ENCODE measurements around the gene PYCARD.
"Not testable (repeated sequence)": the region's sequence is repeated elsewhere in the genome, so short reads cannot be mapped to it uniquely, and the experiment has no call there.

The PYCARD gene

DNA sequence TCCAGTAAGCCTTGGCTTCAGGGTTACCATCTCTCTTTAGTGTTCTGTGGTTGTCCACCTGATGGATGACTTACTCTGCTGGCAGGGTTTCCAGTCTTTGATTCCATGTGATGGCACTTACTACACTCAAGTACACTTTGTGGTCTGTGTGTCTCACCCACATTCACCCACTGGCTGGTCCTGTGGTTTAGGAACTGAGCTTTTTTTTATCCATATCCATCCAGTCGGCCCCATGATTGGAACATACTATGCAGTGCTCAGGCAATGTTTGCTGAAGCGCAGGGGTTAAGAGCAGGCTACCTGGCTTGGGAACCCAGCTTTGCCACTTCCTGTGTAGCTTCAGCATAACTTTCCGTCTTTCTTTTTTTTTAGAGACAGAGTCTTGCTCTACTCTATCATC, 25.4 kb downstream of the PYCARD start:
- peaks cover 14% of the 10 kb centered on the region for H3K36me3 ChIP-seq (ENCODE audit: insufficient read depth, low read length)
- peak overlapping the region in 1 of 2 experiments; percentile 5; a peak in 1 of 4 replicates for H3K4me3 ChIP-seq (ENCODE audit: low read depth in 1 of 2, low read length in 2 of 2)
- H3K9me3 ChIP-seq (ENCODE audit: insufficient read depth, low read length, severe bottlenecking): no peaks in the 10 kb centered on the region
- peaks cover 46% of the 10 kb centered on the region for H3K4me1 ChIP-seq (ENCODE audit: insufficient read depth, low read length)
- ATAC-seq (ENCODE audit: insufficient read depth, low read depth) (peak; percentile 66), DNase-seq (peak; percentile 81)
- peaks cover 21% of the 10 kb centered on the region for H4K20me1 ChIP-seq (ENCODE audit: insufficient read depth, low read length)
- peak overlapping the region; percentile 98 for H3K4me2 ChIP-seq (ENCODE audit: insufficient read depth, low read length)
- peaks cover 39% of the 10 kb centered on the region for H3K79me2 ChIP-seq (ENCODE audit: insufficient read depth, low read length)
- H3K27ac ChIP-seq (ENCODE audit: low read length): peak overlapping the region; percentile 41
- TF ChIP-seq, protein P1, sequence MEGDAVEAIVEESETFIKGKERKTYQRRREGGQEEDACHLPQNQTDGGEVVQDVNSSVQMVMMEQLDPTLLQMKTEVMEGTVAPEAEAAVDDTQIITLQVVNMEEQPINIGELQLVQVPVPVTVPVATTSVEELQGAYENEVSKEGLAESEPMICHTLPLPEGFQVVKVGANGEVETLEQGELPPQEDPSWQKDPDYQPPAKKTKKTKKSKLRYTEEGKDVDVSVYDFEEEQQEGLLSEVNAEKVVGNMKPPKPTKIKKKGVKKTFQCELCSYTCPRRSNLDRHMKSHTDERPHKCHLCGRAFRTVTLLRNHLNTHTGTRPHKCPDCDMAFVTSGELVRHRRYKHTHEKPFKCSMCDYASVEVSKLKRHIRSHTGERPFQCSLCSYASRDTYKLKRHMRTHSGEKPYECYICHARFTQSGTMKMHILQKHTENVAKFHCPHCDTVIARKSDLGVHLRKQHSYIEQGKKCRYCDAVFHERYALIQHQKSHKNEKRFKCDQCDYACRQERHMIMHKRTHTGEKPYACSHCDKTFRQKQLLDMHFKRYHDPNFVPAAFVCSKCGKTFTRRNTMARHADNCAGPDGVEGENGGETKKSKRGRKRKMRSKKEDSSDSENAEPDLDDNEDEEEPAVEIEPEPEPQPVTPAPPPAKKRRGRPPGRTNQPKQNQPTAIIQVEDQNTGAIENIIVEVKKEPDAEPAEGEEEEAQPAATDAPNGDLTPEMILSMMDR (IDR thresholded peaks at IDR 0.05; ENCODE audit: borderline replicate concordance, extremely low read depth, low read length, poor library complexity, severe bottlenecking): no peak
- TF ChIP-seq EZH2 (IDR thresholded peaks at IDR 0.05; ENCODE audit: borderline replicate concordance, low read depth, low read length, severe bottlenecking): no peak
- H3K27me3 ChIP-seq (ENCODE audit: insufficient read depth, low read length, poor library complexity): no peaks in the 10 kb centered on the region
- H3K9ac ChIP-seq (ENCODE audit: low read depth, low read length): no peak overlapping the region; the same call in 1 of the 2 replicates
- peak overlapping the region; percentile 17; the same call in 1 of the 2 replicates for H2AFZ ChIP-seq (ENCODE audit: low read depth, low read length)

DNA sequence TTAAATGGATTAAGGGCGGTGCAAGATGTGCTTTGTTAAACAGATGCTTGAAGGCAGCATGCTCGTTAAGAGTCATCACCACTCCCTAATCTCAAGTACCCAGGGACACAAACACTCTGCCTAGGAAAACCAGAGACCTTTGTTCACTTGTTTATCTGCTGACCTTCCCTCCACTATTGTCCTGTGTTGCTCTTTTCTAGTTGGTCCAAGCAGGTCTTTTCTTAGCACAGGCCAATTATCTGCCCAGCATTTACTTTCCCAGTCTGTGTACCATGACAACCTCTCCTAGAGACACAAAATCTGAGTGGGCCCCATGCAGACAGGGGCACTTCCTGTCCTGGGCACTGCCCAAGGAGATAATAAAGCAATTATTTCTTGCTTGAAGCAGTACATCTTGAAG, 32.5 kb downstream of the PYCARD start:
- not testable (repeated sequence) for H3K9ac ChIP-seq (ENCODE audit: low read depth, low read length); H3K27me3 ChIP-seq (ENCODE audit: insufficient read depth, low read length, poor library complexity); H4K20me1 ChIP-seq (ENCODE audit: insufficient read depth, low read length); H3K36me3 ChIP-seq (ENCODE audit: insufficient read depth, low read length); H3K4me1 ChIP-seq (ENCODE audit: insufficient read depth, low read length); H3K79me2 ChIP-seq (ENCODE audit: insufficient read depth, low read length); H3K9me3 ChIP-seq (ENCODE audit: insufficient read depth, low read length, severe bottlenecking); H3K4me2 ChIP-seq (ENCODE audit: insufficient read depth, low read length); H3K4me3 ChIP-seq (ENCODE audit: low read depth in 1 of 2, low read length in 2 of 2); DNase-seq; H3K27ac ChIP-seq (ENCODE audit: low read length); H2AFZ ChIP-seq (ENCODE audit: low read depth, low read length); ATAC-seq (ENCODE audit: insufficient read depth, low read depth)

DNA sequence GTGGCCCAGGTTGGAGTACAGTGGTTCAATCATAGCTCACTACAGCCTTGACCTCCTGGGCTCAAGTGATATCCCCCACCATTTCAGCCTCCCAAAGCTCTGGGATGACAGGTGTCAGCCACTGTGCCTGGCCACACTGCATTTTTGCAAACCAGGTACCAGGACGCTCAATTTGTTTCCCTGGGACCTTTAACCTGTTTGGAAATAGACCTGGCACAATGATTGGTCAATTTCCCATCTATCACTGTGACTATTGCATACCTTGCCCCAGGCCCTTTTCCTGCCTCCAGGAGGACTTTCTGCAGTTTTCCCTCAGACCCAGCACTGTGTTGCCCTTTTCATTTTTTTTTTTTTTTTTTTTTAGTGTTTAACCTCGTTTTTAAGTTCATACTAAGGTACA, 33.7 kb downstream of the PYCARD start:
- Histone ChIP-seq H3K4me2 (ENCODE audit: insufficient read depth, low read length) (no peak overlapping the region), H2AFZ (ENCODE audit: low read depth, low read length) (no peak overlapping the region), H3K27ac (ENCODE audit: low read length) (no peak overlapping the region), H3K4me1 (ENCODE audit: insufficient read depth, low read length) (no peaks in the 10 kb centered on the region), H4K20me1 (ENCODE audit: insufficient read depth, low read length) (no peaks in the 10 kb centered on the region), H3K9ac (ENCODE audit: low read depth, low read length) (no peak overlapping the region), H3K9me3 (ENCODE audit: insufficient read depth, low read length, severe bottlenecking) (no peaks in the 10 kb centered on the region), H3K36me3 (ENCODE audit: insufficient read depth, low read length) (no peaks in the 10 kb centered on the region), H3K27me3 (ENCODE audit: insufficient read depth, low read length, poor library complexity) (no peaks in the 10 kb centered on the region), H3K79me2 (ENCODE audit: insufficient read depth, low read length) (no peaks in the 10 kb centered on the region), H3K4me3 (ENCODE audit: low read depth in 1 of 2, low read length in 2 of 2) (no peak overlapping the region)
- no peak for DNase-seq
- no peak for ATAC-seq (ENCODE audit: insufficient read depth, low read depth)
- TF ChIP-seq, protein P1 (IDR thresholded peaks at IDR 0.05; ENCODE audit: borderline replicate concordance, extremely low read depth, low read length, poor library complexity, severe bottlenecking): no peak
- TF ChIP-seq EZH2 (IDR thresholded peaks at IDR 0.05; ENCODE audit: borderline replicate concordance, low read depth, low read length, severe bottlenecking): no peak

DNA sequence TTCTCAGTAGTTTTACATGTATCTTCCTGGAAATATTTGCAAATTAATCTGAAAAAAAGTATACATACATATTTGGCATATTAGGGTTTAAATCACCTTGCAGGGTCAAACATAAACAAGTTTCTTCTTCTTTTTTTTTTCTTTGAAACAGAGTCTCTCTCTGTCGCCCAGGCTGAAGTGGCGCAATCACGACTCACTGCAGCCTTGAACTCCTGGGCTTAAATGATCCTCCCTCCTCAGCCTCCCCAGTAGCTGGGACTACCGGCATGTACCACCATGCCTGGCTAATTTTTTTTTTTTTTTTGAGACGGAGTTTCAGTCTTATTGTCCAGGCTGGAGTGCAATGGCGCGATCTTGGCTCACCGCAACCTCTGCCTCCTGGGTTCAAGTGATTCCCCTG, 35.2 kb downstream of the PYCARD start:
- DNase-seq (no peak), ATAC-seq (ENCODE audit: insufficient read depth, low read depth) (no peak)
- Histone ChIP-seq H2AFZ (ENCODE audit: low read depth, low read length) (no peak overlapping the region), H3K79me2 (ENCODE audit: insufficient read depth, low read length) (no peaks in the 10 kb centered on the region), H3K4me1 (ENCODE audit: insufficient read depth, low read length) (no peaks in the 10 kb centered on the region), H3K4me3 (ENCODE audit: low read depth in 1 of 2, low read length in 2 of 2) (no peak overlapping the region), H3K9me3 (ENCODE audit: insufficient read depth, low read length, severe bottlenecking) (no peaks in the 10 kb centered on the region), H3K9ac (ENCODE audit: low read depth, low read length) (no peak overlapping the region), H4K20me1 (ENCODE audit: insufficient read depth, low read length) (no peaks in the 10 kb centered on the region), H3K4me2 (ENCODE audit: insufficient read depth, low read length) (no peak overlapping the region), H3K27me3 (ENCODE audit: insufficient read depth, low read length, poor library complexity) (no peaks in the 10 kb centered on the region), H3K36me3 (ENCODE audit: insufficient read depth, low read length) (no peaks in the 10 kb centered on the region), H3K27ac (ENCODE audit: low read length) (no peak overlapping the region)
- no peak for TF ChIP-seq EZH2 (IDR thresholded peaks at IDR 0.05; ENCODE audit: borderline replicate concordance, low read depth, low read length, severe bottlenecking)
- TF ChIP-seq, protein P1 (IDR thresholded peaks at IDR 0.05; ENCODE audit: borderline replicate concordance, extremely low read depth, low read length, poor library complexity, severe bottlenecking): no peak

Data from DND-41 (cell line).